Measurements from ENCODE around the gene SERP2. TPM values are rescaled to one million over a fixed set of nuclear protein-coding genes. Genes with fewer than 3 reads are reported as not detected.

Gene SERP2
- total and polyA plus RNA-seq, 9 of the 15 experiments (the other 6 are each of a cell fraction or from before 2014, with no cell fraction given): 0.13 TPM; not detected in 8

GRCh38 chr13:44382635-44383145 is 9.1 kb downstream of the SERP2 start (continued):
- TF ChIP-seq GABPA (tag; conservative IDR thresholded peaks at IDR 0.05; ENCODE audit: low read depth): no peak
- no peak for TF ChIP-seq ZC3H11A (IDR thresholded peaks at IDR 0.05; ENCODE audit: low read depth, low read length)
- no peak for TF ChIP-seq SNRNP70 (optimal IDR thresholded peaks at IDR 0.05; ENCODE audit: low read depth, low read length)
- TF ChIP-seq MEF2A (IDR thresholded peaks at IDR 0.05; ENCODE audit: control insufficient read depth, low read depth, low read length): no peak
- no peak for TF ChIP-seq ZNF79 (CRISPR knock-in tag; IDR thresholded peaks at IDR 0.05; ENCODE audit: low read depth)
- no peak for TF ChIP-seq ZBTB9 (CRISPR knock-in tag; IDR thresholded peaks at IDR 0.05)
- no peak for TF ChIP-seq DLX4 (CRISPR knock-in tag; IDR thresholded peaks at IDR 0.05)
- TF ChIP-seq ZBTB49 (CRISPR knock-in tag; IDR thresholded peaks at IDR 0.05; ENCODE audit: borderline replicate concordance): no peak
- no peak for TF ChIP-seq XRCC3 (IDR thresholded peaks at IDR 0.05)
- no peak for TF ChIP-seq USF1 (CRISPR knock-in tag; IDR thresholded peaks at IDR 0.05)
- no peak for TF ChIP-seq TEAD1 (CRISPR knock-in tag; IDR thresholded peaks at IDR 0.05)
- 0 out of 2 replicates have a peak, but pooled peaks have one; percentile 57 for TF ChIP-seq MTA3 (IDR thresholded peaks at IDR 0.05; ENCODE audit: borderline replicate concordance)
- TF ChIP-seq MNT (conservative IDR thresholded peaks at IDR 0.05): peak in 1 of 2 experiments; percentile 61; a peak in 2 of 4 replicates
- no peak for TF ChIP-seq NFXL1 (CRISPR knock-in tag; IDR thresholded peaks at IDR 0.05)
- TF ChIP-seq PHB2 (IDR thresholded peaks at IDR 0.05; ENCODE audit: low read depth): peak; percentile 82
- TF ChIP-seq ZNF644 (tag; IDR thresholded peaks at IDR 0.05; ENCODE audit: low read depth): 0 out of 2 replicates have a peak, but pooled peaks have one; percentile 72
- no peak for TF ChIP-seq ARID2 (IDR thresholded peaks at IDR 0.05)
- TF ChIP-seq ZBTB8A (IDR thresholded peaks at IDR 0.05; ENCODE audit: partially characterized antibody): no peak
- no peak for TF ChIP-seq RBBP5 (IDR thresholded peaks at IDR 0.05; ENCODE audit: borderline replicate concordance, insufficient read depth, low read length, poor library complexity, severe bottlenecking)
- peak; percentile 40; the same call in 1 of the 2 replicates for TF ChIP-seq JUND (IDR thresholded peaks at IDR 0.05; ENCODE audit: borderline replicate concordance, low read depth, low read length)
- no peak; the same call in 1 of the 3 replicates for TF ChIP-seq JUND (tag; IDR thresholded peaks at IDR 0.05; ENCODE audit: borderline replicate concordance, low read depth, low read length)
- TF ChIP-seq ZNF444 (CRISPR knock-in tag; IDR thresholded peaks at IDR 0.05): no peak

Measured in K562 (cell line).